B cell (primary cell): ENCODE measurements around the gene FHIP1B. TPM values are rescaled to one million over a fixed set of nuclear protein-coding genes. Genes with fewer than 3 reads are reported as not detected.

Experiments
- ATAC-seq: fragments of 200-7000 bp; cut with Tn5 transposase; one replicate; pipeline ENCODE4 v1.10.0; 2021; ENCODE audit warnings: low read depth, mild to moderate bottlenecking, moderate number of reproducible peaks, moderate library complexity
- CTCF ChIA-PET: fragments of 350-600 bp; sonication (Branson Sonifier 250); formaldehyde crosslinking; loops from one replicate; lab custom pipeline; 2021; ENCODE audit warnings: antibody characterized with exemption, inconsistent platforms; lab: Charles Lee
- POLR2A ChIA-PET: fragments of 350-600 bp; sonication (Branson Sonifier 250); formaldehyde crosslinking; loops from one replicate; lab custom pipeline; 2021; ENCODE audit warnings: antibody characterized with exemption; lab: Charles Lee
- DNase-seq: peaks from one replicate; pipeline ENCODE4 v3.0.0; 2013
- H2AFZ ChIP-seq: 2 replicates; pipeline ENCODE4 v1.6.1; 2012; ENCODE audit warnings: mild to moderate bottlenecking, low read depth, low read length; ENCODE audit not compliant: insufficient read depth, poor library complexity, severe bottlenecking
- H3K27ac ChIP-seq, 2 donors: 1 replicate in 1 of 2; 2 replicates in 1 of 2; pipeline ENCODE4 v1.5.1; 2012 to 2013; ENCODE audit warnings: low read length in 2 of 2, mild to moderate bottlenecking in 2 of 2, moderate library complexity in 1 of 2
- H3K27me3 ChIP-seq, 4 experiments: fragments of 200-600 bp in 1 of 4; sonication (generic) in 1 of 4; replicated peaks in 1 of 4; 1 replicate in 2 of 4; 2 replicates in 2 of 4; pipeline versions ENCODE4 v1.6.1 to v1.7.0; 2013 to 2016; ENCODE audit warnings: low read length in 3 of 4, mild to moderate bottlenecking in 2 of 4, mixed read lengths in 1 of 4, moderate library complexity in 1 of 4; ENCODE audit not compliant: insufficient read depth in 4 of 4, control insufficient read depth in 3 of 4; ENCODE audit errors: control extremely low read depth in 1 of 4
- H3K36me3 ChIP-seq, 2 experiments: replicated peaks in 1 of 2; 1 replicate in 1 of 2; 2 replicates in 1 of 2; pipeline versions ENCODE4 v1.6.1 to v1.7.1; 2013; ENCODE audit warnings: low read length in 1 of 2; ENCODE audit not compliant: insufficient read depth in 2 of 2, control insufficient read depth in 1 of 2; ENCODE audit errors: control extremely low read depth in 1 of 2, extremely low read depth in 1 of 2
- H3K4me1 ChIP-seq, 2 donors: fragments of 200-600 bp in 1 of 2; sonication (generic) in 1 of 2; 1 replicate in 1 of 2; 2 replicates in 1 of 2; pipeline versions ENCODE4 v1.5.1 to v1.6.1; 2013 to 2017; ENCODE audit warnings: low read length in 2 of 2; ENCODE audit not compliant: control insufficient read depth in 2 of 2, insufficient read depth in 2 of 2
- H3K4me2 ChIP-seq: replicated peaks from 2 replicates; pipeline ENCODE3; 2012; ENCODE audit warnings: mild to moderate bottlenecking, low read depth, low read length; ENCODE audit not compliant: poor library complexity, severe bottlenecking
- H3K4me3 ChIP-seq, 5 experiments: fragments of 200-600 bp in 1 of 5; sonication (generic) in 1 of 5; 1 replicate in 3 of 5; 2 replicates in 2 of 5; pipeline versions ENCODE4 v1.5.1 to v1.7.0; 2011 to 2016; ENCODE audit warnings: low read length in 4 of 5, mild to moderate bottlenecking in 4 of 5, low read depth in 2 of 5, control low read depth in 1 of 5, moderate library complexity in 1 of 5; ENCODE audit not compliant: insufficient read depth in 1 of 5; ENCODE audit errors: control extremely low read depth in 1 of 5, extremely low read depth in 1 of 5
- H3K79me2 ChIP-seq: fragments of 200-600 bp; sonication (generic); one replicate; pipeline ENCODE4 v1.6.0; 2016; ENCODE audit warnings: low read length; ENCODE audit not compliant: control insufficient read depth, insufficient read depth
- H3K9ac ChIP-seq: fragments of 200-600 bp; sonication (generic); 2 replicates; pipeline ENCODE4 v1.6.1; 2017; ENCODE audit warnings: mild to moderate bottlenecking, low read length, moderate library complexity
- H3K9me3 ChIP-seq, 3 donors: one replicate each; pipeline versions ENCODE4 v1.6.1 to v1.7.1; 2013; ENCODE audit warnings: low read length in 2 of 3; ENCODE audit not compliant: control insufficient read depth in 2 of 3, insufficient read depth in 1 of 3; ENCODE audit errors: control extremely low read depth in 1 of 3
- H4K20me1 ChIP-seq: 2 replicates; pipeline ENCODE4 v1.6.0; 2012; ENCODE audit warnings: mild to moderate bottlenecking, low read length; ENCODE audit not compliant: insufficient read depth, control insufficient read depth, poor library complexity, severe bottlenecking
- H3K27ac Mint-ChIP-seq: one replicate; pipeline ENCODE4 v1.8.0; 2021; ENCODE audit warnings: mixed read lengths
- H3K27me3 Mint-ChIP-seq: one replicate; pipeline ENCODE4 v1.8.0; 2021; ENCODE audit warnings: mixed read lengths
- H3K4me1 Mint-ChIP-seq: one replicate; pipeline ENCODE4 v1.8.0; 2021; ENCODE audit warnings: mixed read lengths
- H3K4me3 Mint-ChIP-seq: one replicate; pipeline ENCODE4 v1.8.0; 2021; ENCODE audit warnings: mixed read lengths
- H3K9me3 Mint-ChIP-seq: one replicate; pipeline ENCODE4 v1.8.0; 2022; ENCODE audit warnings: mixed read lengths; ENCODE audit not compliant: insufficient read depth
- CTCF ChIP-seq: fragments of 200-600 bp; IDR thresholded peaks from one replicate; pipeline ENCODE4 v1.8.0; 2022; ENCODE audit warnings: antibody characterized with exemption, mild to moderate bottlenecking
- EZH2 ChIP-seq: IDR thresholded peaks from 2 replicates; pipeline ENCODE4 v1.6.1; 2012; ENCODE audit warnings: borderline replicate concordance, low read depth, mild to moderate bottlenecking, moderate library complexity, low read length; ENCODE audit not compliant: insufficient read depth, poor library complexity, severe bottlenecking
- WGBS: methylation state at CpG from one replicate; pipeline ENCODE4 v1.1.5; 2013; ENCODE audit warnings: missing lambda C conversion rate; ENCODE audit not compliant: insufficient coverage; 5-methylcytosine and 5-hydroxymethylcytosine counted together
- intact Hi-C: fragments of 100-400 bp; cut with micrococcal nuclease; formaldehyde crosslinking; loops from one replicate; pipeline ENCODE4 v1.10.0; 2022
- polyA plus RNA-seq: library from polyadenylated mRNA; depleted of rRNA; stranded (reverse); fragments of >200 nt; gene quantifications from 2 replicates; pipeline ENCODE4 v1.2.3, GENCODE V29; 2012
- total RNA-seq, 2 donors: library from RNA; stranded (reverse); fragments of 120-200 nt in 1 of 2; gene quantifications; 1 replicate in 1 of 2; 2 replicates in 1 of 2; pipeline versions ENCODE4 v1.2.3 to v1.2.4, GENCODE V29; 2013 to 2022

Gene FHIP1B
- total and polyA plus RNA-seq, 2 donors (not counting 1 experiment from before 2014, with no cell fraction given), result 37.1 to 44.1 TPM

- WGBS, result no CpG with 5 or more reads among the region's 1 CpG
- H3K27ac ChIP-seq, result no peak overlapping the region
- TF ChIP-seq EZH2 (no peak), CTCF (no peak)
- H3K9me3 ChIP-seq, result peaks cover 0 to 3% (median 0%) of the 10 kb centered on the region in 3 donors
- Mint-ChIP-seq H3K27ac (no peak overlapping the region), H3K27me3 (peaks cover 17% of the 10 kb centered on the region), H3K4me3 (no peak overlapping the region), H3K9me3 (no peaks in the 10 kb centered on the region), H3K4me1 (no peaks in the 10 kb centered on the region)
- no peak overlapping the region for H3K4me2 ChIP-seq
- H3K36me3 ChIP-seq, result no peaks in the 10 kb centered on the region
- CTCF ChIA-PET, result interaction anchor here (0.7 kb wide), 1 partner anchor 547 kb away, joined by 3 read pairs; no protein-coding TSS in a partner anchor
- H3K4me3 ChIP-seq, result no peak overlapping the region
- H4K20me1 ChIP-seq, result no peaks in the 10 kb centered on the region
- H3K27me3 ChIP-seq, result peaks cover 0 to 3% (median 0%) of the 10 kb centered on the region in 4 experiments
- H3K79me2 ChIP-seq, result no peaks in the 10 kb centered on the region
- DNase-seq, result no peak
- no peak for ATAC-seq
- no peak overlapping the region for H2AFZ ChIP-seq
- no peaks in the 10 kb centered on the region for H3K4me1 ChIP-seq
- no peak overlapping the region for H3K9ac ChIP-seq
- POLR2A ChIA-PET, result no interaction called here
- intact Hi-C loops, result no loop called here
Observed at GRCh38 chr11:6248248-6248647, 13.8 kb upstream of the FHIP1B start.

DNA sequence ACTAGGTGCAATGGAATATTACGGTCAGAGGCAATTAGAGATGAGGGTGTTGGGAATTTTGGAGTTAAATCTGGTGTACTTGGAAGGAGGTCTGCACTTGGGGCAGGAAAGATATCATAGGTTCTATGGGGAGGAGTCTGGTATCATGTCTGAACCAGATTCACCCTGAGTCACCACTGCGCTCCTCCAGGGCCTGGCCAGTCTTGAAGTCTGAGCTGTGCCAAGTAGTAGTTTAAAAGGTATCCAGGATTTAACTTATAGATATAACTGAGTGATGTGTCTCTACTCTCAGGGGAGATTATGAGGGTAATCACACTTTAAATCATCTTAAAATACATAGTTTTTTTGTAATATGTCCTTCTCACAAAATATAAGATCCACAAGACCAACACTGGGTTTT, 11.1 kb upstream of the FHIP1B start:
- no peak overlapping the region for H3K27ac Mint-ChIP-seq
- TF ChIP-seq EZH2, result no peak
- TF ChIP-seq CTCF, result no peak
- no peaks in the 10 kb centered on the region for H3K4me1 ChIP-seq
- no peaks in the 10 kb centered on the region for H4K20me1 ChIP-seq
- POLR2A ChIA-PET, result no interaction called here
- no peak overlapping the region for H3K4me2 ChIP-seq
- H3K4me3 Mint-ChIP-seq, result no peak overlapping the region
- intact Hi-C loops, result no loop called here
- H3K9ac ChIP-seq, result no peak overlapping the region
- no peak overlapping the region for H2AFZ ChIP-seq
- H3K36me3 ChIP-seq, result no peaks in the 10 kb centered on the region
- no peak overlapping the region for H3K4me3 ChIP-seq
- ATAC-seq (no peak), DNase-seq (no peak)
- peaks cover 35% of the 10 kb centered on the region for H3K27me3 Mint-ChIP-seq
- peaks cover 0 to 5% (median 2%) of the 10 kb centered on the region in 4 experiments for H3K27me3 ChIP-seq
- H3K4me1 Mint-ChIP-seq, result no peaks in the 10 kb centered on the region
- no peaks in the 10 kb centered on the region for H3K9me3 Mint-ChIP-seq
- no peaks in the 10 kb centered on the region for H3K79me2 ChIP-seq
- CTCF ChIA-PET, result no interaction called here
- H3K27ac ChIP-seq, result no peak overlapping the region
- WGBS, result 95% methylated on average over 2 of the region's 2 CpGs
- peaks cover 0 to 3% (median 0%) of the 10 kb centered on the region in 3 donors for H3K9me3 ChIP-seq
